Activated CD8-positive, alpha-beta memory T cell treated with anti-CD3 and anti-CD28 coated beads for 48 hours (primary cell): ENCODE measurements around the gene SLC4A11.

Experiments used
- DNase-seq, 3 experiments: peaks; one replicate each; pipeline ENCODE4 v3.0.0-alpha.2; 2020; ENCODE audit warnings: low read depth in 2 of 3, low spot score in 2 of 3

The SLC4A11 gene

DNA sequence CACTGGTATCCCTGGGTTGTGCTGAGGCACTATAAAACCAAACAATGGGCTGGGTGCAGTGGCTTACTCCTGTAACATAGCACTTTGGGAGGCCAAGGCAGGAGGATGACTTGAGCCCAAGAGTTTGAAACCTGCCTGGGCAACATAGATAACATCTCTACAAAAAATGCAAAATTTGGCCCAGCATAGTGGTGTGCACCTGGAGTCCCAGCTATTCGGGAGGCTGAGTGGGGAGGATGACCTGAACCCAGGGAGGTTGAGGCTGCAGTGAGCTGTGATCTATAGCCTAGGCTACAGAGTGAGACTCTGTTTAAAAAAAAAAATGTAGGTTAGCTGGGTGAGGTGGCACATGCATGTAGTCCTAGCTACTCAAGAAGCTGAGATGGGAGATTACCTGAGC lies 7.7 kb upstream of the SLC4A11 start:
- no peak for DNase-seq

DNA sequence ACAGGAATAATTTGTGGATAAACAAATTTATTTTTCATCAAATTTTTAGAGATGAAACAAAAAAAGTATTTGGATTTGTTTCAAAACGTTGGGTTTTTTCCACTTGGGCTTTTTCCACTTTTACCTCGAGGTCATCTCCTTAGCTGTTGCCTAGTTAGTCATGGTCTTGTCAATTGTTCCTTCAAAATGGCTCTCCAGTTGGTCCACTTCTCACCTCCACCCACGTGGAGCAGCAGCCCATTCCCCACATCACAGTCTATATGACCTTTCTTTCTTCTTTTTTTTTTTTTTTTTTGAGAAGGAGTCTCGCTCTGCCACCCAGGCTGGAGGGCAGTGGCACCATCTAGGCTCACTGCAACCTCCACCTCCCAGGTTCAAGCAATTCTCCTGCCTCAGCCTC lies 6.7 kb upstream of the SLC4A11 start:
- no peak for DNase-seq

DNA sequence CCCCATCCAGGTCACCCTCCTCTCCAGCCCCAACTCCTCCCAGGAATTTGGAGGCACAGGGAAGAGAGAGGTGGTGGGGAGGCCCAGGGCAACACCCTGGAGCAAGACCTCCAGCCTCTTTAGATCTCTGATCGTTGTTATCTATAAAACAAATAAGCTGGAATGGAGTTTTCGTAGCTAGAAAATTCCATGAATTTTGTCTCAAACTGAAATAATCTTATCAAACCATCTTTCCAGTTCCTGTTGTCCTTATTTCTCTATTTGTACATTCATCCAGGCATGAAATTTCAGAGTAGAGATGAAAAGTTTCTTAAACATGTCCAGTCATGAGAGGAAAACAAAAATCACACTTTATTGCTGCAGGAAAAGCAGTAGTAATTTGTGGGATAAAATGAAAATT lies 6.2 kb upstream of the SLC4A11 start:
- DNase-seq, result no peak

DNA sequence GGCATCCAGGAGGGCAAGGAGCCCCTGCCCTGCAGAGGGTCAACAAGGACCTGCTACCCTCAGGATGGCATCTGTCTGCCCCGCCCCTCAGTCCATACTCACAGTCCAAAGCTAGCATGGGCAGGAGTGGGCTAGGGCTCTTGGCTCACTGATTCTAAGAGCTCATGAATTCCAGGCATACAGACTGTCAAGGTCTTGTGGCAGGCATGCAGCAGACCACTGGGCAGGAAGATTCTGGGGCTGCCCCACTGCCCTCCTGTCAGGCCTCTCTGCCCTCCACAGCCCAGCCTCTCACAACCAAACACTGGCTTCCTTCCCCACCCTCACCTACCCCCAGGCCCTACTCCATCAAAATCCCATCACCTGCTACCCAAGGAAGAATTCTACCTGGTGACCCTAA lies 5.6 kb upstream of the SLC4A11 start:
- DNase-seq, result no peak

DNA sequence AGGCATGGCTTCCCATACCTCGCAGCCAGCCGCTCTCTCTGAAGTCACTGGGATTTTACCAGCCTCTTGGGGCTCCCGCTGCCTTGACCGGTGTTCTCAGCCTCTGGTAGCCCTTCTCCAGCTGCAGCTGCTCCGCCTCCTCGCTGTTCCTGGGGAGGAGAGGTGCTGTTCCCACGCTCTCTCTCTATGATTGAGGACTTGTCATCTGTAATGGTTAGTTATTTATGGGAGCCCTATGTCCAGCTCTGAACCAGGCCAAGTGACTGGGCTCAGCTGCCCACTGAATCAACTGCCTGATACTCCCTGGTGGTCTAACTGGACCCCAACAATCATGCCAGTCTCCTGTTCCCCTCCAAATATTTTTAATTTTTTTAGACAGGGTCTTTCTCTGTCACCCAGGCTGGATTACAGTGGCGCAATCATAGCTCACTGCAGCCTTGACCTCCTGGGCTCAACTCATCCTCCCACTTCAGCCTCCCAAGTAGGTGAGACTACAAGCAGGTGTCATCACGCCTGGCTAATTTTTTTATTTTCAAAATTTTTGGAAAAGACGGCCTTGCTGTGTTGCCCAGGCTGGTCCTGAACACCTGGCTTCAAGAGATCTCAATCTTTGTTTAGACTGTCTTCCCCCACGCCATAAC lies 4.8 kb upstream of the SLC4A11 start:
- no peak for DNase-seq

DNA sequence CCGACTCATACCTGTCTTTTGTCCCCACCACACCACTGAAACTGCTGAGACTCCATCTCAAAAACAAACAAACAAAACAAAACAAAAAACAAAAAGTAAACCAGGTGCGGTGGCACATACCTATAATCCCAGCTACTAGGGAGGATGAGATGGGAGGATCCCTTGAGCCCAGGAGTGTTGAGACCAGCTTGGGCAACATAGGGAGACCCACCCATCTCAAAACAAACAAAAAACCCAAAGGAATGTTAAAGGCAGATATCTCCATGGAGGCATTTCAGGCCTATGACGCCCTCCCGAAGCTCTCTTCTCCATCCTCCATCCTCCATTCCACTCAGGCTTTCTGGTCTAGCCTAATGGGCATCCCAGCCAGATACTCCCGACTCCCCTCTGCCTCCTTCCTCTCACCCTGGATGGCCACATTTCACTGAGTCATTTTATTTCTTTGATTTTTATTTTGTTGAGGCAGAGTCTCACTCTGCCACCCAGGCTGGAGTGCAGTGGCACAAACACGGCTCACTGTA lies 3.2 kb upstream of the SLC4A11 start:
- DNase-seq, result no peak

DNA sequence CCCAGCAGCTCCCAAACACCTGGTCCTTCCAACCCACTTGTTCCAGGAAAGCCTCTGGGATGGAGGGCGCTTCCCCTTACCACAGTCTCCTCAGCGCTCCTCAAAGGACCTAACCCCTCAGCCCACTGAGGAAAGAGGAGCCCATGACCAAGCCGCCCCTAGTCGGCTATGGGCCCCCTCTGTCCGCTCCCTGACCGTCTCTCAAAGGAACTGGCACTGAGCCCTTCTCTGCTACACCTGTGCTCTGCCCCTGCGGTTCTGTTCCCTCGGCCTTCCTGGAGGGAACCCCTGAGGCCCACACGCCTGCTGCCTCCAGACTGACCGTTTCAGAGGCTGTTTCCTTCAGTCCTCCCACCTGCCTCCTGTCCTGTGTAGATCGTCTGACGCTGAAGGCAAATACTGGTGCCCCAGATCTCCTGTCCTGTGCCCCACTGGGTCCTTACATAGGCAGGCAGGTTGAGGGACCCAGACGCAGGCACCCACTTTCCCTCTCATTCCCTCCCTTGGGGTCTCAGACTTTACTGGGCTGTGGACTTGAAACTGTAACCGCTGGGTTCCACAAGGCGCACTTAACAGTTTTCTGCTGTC lies 1.9 kb upstream of the SLC4A11 start:
- no peak for DNase-seq

DNA sequence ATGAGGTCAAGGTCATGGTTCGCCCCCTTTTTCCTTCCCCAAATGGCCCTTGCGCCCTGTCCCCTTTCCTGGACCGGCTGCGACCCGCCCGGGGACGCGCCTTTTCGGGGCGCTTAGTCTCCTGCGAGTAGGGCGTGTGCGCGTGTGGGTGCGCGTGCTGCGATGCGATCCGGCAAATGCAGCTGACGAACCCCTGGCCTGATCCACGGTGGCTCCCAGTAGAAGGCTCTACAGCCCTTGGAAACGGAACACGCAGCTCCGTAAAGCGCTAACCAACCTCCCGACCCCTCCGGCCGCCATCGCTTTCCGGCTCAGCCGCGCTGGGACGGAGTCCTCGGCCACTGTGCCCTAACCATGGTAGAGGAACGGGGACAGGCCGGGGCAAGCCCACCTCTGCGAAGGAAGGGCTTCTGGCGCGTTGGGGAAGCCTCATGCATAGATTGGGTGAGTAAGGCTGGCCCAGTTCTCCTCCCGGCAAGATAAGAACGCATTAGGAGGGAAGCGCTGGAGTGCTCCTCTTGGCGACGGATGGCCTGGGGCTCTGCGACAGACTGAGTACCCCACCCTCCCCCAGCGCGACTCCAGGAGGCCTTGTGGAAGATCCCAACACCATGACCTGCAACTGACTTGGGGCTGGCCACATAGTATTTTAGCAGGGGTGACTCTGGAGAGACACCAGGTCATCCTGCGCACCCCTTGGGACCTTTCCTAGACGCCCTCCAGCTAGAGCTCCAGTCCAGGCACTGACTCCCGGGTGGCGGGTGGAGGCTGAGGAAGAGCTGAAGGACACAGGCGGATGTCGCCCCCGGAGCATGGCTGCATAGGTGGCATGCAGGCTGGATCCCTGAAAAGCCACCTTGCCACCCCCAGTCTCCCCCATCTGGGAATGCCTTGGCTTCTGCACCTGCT lies 1.1 kb upstream of the SLC4A11 start:
- DNase-seq, result no peak

DNA sequence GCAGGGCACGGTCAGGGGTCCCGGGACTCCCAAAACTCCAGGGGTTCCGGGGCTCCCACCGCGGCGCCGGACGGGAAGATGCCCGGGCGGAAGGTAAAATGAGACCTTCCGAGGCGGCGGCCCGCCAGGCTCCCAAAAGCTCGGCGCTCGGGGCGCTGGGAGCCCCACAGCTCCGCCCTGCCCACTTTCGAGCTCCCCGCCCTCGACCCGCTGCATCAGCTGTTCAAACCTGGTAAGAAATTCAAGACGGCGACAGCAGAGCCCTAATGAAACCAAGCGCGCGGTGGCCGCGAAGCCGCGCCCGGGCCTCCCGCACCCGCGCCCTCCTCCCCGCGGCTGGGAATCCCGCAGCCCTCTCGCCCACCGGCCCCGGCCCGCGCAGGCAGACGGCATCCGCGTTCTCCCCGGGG lies 369 bp downstream of the SLC4A11 start:
- peak in 1 of 3 experiments; percentile 33 for DNase-seq

DNA sequence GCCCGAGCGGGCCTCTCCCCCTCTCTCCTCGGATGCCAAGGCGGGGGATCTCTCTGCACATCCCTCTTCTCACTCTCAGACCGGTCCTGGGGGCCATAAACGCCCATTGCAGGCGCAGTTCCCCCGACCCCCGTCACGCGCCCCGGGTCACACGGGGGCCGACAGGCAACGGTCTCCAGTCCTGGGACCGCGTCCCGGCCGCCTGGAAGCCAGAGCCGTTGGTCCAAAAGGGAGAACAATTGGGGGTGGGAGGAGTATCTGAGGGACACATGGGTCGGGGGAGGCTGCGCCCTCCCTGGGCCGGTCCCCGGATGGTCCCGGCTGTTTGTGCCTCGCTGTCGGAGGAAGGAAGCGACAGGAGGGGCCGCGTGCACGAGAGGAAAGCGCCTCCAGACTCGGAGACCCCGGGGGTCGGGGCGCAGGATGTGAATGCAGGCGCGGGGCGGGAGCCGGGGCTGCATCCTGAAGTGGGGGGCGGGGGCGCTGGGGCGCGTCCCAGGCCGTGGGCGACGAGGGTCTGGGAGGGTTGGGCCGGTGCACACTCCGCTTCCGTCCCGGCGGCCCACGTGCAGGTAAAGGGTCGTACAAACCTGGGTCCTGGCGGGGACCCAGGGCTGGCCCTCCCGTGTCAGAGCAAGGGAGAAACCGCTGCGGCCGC lies 903 bp downstream of the SLC4A11 start:
- DNase-seq, result no peak

DNA sequence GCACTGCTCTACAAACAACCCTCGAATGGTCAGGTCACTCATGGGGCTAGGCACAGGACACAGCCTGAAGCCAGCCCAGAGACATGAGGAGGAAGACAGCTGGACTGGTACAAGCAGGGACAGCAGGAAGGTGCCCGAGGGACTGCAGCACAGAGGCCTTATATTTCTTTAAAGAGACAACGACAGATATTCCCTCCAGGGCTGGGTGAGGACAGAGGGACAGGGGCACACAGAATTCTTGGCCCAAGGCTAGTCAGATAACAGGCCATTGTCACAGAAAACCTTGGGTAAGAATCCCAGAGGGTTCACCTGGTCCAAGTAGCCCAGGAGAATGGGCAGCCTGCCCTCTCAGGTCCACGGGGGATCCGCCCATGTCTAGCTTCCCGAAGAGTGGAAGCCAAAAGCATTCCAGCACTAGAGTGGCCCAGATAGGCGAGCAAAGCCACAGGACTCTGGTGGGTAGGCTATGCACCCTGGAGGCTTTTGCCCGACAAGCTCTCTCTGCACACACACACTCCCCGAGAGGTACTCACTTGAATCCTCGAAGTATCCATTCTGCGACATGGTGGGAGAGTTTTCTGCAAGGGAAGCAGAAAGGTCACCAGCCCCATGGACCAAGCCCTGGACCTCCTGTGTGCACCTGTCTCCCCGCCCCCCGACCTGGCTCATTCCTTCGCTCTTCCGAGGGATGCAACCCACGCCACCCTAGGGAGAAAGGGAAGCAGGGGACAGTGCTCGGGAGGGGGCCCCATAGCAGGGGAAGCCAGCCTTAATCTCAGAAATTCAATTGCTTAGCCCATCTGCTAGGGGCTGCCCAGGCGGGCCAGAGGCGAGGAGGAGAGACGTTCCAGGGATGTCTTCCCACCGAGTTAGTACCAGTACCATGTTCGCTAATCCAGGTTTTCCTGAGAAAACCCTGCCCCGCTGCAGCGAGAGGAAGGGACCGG lies 1.7 kb downstream of the SLC4A11 start:
- DNase-seq, result no peak

DNA sequence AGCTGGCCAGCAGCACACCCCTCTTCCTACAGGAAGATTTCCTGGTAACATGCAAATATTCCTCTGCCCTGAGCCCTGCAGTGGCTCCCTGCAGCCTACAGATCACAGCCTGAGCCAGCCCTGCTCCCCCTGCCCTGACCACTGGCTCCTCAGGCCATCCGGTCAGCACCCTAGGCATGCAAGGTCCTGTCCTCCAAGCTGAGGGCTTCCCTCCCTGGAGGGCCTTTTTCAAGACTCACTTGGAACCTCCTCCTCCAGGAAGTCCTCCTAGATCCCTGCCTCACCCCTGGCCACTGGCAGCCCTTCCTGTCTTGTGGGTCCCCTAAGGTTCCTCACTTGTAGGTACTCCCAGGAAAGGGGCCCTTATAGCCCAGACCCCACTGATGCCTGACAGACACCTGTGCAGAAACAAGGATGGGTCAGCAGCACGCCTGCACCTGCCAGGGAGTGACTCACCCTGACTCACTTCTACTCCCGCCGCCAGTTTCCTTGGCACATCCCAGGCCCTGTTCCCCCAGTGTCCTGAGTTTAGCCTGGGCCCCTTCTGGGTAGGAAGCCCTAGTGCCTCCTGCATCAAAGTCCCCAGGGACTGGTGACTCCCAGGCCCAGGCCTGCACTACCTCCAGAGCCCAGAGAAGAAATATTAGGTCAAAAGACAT lies 3.2 kb downstream of the SLC4A11 start:
- no peak for DNase-seq

DNA sequence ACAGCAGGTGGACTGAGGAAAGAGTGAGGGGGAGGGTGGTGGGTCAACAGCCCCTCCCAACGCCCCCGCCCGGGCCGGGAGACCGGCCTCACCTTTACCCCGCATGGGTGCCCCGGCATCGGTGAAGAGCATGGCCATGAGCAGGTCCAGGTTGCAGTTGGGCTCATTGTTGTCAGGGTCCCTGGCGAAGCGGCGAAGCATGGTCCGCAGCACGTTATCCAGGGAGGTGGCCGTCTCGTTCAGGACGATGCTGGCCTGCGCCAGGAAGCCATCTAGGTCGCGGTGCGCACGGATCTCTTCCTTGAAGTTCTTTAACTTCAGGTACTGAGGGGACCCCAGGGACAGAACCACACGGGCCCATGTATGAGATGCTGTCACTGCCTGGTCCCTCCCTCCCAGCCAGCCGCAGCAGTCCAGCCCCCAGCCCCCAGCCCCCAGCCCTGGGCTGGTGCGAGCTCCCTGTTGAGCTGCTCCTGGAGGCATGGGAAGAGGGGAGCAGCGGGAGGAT lies 4.9 kb downstream of the SLC4A11 start:
- no peak for DNase-seq

DNA sequence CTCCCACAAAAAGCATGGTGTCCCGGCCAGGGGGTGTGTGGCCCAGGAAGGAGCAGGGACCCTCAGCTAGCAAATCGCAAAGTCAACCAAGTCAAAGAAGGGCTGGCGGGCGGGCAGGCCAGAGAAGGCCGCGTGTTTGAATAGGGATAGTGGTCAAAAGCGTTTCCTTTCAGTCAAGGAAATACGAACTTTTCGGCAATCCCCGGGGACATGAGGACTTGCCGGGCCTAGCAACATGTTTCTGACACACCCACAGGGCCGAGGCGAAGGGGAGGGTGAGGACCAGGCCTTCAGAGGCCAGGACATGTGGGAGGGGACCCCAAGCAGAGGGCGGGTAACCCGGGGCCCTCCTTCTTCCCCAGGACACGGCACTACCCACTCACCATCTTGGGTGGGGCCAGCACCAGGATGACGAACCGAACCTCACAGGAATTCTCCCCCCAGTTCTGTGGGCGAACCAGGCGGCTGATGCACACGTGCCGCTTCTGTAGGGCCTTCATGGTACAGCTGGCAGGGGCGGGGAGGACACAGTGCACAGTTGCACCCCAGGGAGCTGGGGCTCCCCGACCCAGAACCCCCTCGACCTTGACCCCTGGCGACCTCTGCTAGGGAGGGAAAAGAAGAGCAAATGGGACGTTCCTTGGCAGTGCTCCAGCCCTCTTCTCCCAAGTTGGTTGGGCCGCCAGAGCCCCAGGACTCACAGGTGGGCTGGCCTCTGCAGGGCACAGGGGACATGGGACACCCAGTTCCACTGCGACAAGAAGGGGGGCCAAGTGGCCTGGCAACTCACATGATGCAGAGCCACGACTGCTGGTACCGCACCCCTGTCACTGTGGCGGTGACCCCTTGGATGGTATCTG lies 5.6 kb downstream of the SLC4A11 start:
- no peak for DNase-seq

DNA sequence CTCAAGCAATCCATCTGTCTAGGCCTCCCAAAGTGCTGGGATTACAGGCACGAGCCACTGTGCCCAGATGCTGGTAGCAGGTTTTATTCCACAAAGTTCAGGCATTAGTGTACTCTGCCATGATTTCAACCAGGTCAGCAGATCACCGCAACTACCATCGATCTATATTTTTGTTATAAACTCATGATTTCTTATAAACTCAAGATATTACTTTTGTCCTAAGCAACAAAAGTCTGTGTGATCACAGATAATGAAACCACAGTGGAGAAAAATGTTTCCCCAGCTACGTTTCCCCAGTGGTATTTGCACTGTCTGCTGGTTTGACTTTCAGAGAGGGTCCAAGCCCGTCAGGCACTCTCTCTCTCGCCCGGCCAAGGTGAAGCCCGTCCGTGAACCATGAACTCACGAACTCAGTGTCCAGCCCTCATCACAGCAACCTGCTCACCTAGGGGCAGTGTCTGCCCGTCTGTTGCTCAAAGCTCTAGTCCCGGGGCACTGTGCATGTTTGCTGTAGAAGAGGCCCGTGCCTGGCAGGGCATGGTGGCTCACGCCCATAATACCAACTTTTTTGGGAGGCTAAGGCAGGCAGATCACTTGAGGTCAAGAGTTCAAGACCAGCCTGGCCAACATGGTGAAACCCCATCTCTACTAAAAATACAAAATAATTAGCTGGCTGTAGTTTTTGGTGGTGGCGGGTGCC lies 7.0 kb downstream of the SLC4A11 start:
- no peak for DNase-seq

DNA sequence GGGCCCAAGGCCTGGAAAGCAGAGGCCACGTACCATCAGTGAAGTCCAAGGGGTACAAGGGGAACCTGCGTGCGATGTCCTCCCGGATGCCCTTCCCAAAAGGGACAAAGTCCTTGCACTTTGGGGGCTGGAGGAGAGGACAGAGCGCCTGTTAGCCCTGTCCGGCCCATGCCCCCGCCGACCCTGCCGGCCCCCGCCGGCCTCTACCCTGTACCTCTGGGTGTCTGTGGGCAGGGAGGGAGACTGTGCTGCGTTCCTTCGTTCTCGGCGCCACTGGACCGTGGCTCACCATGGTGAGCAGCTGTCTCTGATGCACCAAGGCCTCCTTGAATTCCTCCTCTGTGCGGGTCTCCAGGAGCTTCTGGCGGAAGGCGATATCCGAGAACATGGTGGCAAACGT lies 7.9 kb downstream of the SLC4A11 start:
- no peak for DNase-seq

DNA sequence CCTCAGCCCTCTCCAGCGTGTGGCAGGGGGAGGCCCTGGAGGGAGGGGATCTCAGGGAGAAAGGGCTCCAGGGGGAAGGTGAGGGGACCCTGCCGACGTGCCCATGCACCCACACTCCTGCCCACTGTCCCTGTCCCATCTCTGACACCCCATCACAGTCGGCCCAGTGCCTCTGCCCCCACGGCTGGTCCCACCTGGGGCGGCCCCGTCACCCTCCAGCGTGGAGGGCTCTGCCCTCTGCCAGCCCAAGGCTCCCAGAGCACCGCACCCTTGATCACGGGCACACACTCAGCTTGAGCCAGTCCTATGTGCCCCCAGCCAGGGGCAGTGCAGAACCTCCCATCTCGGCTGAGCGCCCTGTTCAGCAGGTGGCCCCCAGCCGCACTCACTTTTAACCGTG lies 9.2 kb downstream of the SLC4A11 start:
- no peak for DNase-seq

DNA sequence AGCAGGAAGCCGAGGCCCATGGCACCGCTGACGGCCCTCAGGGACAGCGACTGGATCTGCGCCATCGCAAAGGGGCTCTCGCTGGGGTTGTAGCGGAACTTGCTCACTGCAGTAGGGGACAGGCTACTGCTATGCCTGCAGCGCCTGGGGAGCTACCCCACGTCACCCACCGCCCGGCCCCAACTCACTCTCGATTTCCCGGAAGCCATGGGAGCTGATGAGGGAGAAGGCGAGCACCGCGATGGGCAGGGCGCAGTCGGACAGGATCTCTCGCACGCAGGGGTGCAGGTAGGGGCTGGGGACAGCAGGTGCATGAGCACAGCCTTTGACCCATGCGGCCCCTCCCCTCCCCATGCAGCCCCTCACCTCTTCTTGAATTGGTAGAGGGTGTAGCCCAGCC lies 9.8 kb downstream of the SLC4A11 start:
- no peak for DNase-seq
